HG03521 (cell line): ENCODE results near the gene ZNF407.

ENCODE experiments used
- ATAC-seq: cut with Tn5 transposase; IDR thresholded peaks from one replicate; pipeline ENCODE4 v1.9.1; 2021; ENCODE audit warnings: mild to moderate bottlenecking, moderate library complexity; ENCODE audit not compliant: unreplicated experiment

ZNF407 gene

DNA sequence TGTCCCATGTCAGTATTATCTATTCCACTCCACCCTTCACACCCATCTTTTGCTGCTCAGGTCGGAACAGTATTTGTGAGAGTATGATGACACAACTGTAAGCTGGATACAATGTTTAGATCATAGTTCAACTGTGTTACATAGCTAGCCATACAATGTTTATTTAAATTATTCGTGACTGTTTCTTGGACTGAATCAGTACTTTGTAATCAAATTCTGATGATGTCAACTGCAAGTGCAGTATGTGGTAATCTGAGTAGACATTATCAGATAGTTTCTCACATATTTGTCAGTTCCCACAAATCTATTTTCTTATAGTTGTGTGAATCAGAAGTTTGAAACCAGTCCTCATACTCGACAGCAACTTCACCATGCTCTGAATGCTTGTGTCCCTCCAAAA, 177.6 kb downstream of the ZNF407 start:
- no peak for ATAC-seq

DNA sequence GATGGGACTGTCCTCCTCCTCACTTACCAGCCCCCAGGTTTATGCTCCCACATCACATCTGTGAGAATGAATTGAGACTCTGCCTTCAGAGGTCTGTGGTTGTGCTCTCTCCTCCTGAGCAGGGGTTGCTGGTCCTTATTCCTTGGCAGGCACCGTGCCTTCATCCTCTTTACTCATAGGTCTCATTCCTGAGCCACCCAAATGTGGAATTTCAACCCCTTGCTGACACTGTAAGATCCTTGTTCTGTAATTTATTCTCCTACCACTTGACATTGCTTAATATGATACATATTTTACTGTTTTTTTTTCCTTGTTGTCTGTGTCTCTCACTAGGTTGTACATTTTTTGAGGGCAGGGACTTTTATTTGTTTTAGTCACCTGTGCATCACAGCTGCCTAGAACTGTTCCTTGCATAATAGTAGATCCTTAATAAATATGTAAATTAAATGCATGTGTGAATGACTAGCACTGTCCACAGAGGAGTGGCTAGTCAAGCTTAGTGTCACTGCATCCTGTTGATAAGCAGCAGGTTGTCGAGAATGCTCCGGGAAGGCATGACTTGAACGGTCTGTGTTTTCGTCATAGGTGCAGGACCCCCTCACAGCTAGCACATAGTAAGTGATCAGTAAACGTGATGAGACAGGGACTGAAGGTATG, 180.6 kb downstream of the ZNF407 start:
- ATAC-seq = no peak

DNA sequence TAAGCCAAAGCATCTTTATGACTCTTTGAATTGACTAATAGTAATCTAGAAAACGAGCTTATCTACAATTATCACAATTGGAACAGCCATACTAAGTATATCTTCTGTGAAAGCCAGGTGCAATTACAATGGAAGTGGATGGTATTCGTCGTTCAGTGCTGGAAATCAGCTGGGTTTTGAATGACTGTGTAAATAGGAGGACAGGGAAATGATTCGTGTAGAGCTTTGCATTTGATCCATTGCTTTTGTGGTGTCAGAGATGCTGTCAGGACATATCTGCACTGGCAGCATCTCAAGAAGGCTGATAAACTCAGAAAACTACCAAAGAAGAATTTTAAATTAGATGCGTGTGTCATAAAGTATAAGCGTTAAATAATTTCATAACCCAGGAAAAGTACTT, 187.1 kb downstream of the ZNF407 start:
- no peak for ATAC-seq

DNA sequence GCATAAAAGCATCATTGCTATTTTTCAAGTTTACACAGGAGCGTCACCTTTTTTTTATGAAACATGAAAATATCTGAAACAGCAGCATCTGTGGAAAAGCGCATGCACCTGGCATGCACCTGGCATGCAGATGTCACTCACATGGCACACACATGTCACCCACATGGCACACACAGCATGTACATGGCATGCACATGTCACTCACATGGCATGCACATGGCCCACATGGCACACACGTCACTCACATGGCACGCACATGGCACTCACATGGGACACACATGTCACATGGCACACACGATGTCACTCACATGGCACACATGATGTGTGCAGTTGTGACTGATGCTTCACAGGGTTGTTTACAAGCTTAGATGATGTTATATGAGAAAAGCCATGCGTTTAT, 188.0 kb downstream of the ZNF407 start:
- ATAC-seq = no peak

DNA sequence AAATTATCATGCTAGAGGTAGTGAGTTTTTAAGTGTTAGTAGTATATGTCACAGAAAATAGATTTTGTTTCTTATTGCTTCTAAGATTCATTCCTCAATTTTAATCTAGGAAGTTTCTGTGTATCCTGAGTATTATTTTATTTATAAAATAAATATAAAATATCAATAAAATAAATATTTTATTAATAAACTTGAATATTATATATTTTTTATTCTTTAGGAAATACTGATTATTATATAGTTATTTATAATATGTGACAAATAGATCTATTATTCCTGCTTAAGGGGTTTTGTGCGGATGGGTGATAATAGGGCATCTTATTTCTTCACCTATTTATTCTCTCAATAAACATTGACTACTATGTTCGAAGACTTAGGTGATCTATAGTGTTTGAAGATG, 191.0 kb downstream of the ZNF407 start:
- ATAC-seq = no peak

DNA sequence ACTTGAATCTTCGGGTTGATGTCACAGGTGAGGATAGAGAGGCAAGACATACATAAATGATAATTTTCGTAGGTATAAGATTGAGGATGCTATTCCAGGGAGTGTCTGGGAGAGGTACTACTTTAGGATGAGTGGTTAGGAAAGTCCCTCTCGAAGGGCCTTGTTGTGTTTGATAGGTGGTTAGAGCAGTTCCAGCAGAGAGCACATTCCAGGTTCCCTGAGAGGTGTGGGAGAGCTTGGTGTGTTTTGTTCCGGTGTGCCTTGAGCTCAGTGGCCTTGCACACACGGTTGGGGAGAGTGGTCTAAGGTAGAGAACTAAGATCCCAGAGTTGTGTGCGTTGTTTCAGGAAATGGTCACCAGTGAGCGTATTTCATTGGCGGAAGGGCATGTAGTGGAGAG, 191.4 kb downstream of the ZNF407 start:
- ATAC-seq = no peak

DNA sequence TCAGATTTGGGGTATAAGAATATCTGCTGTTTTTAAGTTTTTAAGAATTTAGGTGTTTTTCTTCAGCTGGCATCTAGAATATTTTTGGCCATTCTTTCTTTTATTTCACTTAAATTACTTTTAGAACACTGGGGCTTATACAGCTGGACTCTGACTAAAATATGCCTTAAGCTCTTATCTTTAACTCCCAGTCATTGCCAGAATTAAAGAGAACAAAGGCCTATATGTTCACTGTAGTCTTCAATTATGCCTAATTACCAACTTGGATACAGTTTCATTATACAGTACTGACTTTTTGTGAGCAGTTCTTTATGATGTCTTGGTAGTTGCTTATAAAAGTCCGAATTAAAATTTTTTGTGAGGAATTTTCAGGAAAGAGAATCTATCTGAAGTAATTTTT, 192.8 kb downstream of the ZNF407 start:
- ATAC-seq = no peak

DNA sequence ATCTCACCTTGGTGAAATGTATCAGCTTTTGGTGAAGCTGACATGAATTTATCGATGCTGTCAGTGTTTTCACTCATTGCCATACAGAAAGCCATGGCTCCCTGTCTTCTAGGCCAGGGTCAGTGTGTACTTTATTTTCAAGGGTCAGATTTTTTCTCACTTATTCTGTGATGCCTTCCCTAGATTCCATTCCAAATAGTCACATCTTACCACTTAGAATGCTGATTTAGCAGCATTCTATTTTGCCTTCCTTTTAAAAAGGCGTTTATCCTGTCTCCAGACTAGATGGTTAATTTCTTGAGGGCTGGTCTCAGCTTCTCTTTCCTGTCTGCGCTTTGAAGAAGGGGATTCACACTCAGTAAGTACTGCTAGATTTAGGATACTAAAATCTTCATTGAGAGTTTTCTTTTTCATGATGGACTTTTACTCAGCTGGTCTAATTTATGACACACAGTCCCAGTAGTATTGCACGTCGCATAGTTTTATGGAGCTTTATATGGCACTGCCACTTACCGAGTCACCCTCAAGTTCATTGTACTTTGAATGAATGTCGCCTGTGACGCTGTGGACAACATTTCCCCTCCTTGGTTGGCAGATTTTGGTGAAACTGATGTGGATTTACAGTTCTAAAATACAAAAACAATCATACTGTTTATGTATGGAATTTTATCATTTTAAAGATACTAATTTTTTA, 194.0 kb downstream of the ZNF407 start:
- ATAC-seq = no peak

DNA sequence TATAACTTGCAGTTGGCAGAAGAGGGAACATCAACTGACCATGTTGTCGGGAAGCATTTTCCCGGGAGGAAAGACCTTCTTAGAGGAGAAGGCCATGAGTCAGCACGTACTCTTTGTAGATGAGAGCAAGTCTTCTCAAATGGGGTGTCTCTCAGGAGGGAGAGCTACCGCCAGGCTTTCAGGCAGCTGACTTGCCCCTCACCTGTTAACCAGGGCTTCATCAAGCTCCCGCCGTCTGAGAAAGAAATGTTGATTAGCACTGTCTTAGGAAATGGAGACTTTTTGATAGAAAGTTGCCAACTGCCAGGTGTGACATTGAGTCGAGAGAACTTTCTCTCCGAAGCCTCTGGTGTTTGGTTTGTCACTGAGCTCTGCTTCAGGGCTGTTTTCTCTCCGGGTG, 196.1 kb downstream of the ZNF407 start:
- ATAC-seq = no peak

DNA sequence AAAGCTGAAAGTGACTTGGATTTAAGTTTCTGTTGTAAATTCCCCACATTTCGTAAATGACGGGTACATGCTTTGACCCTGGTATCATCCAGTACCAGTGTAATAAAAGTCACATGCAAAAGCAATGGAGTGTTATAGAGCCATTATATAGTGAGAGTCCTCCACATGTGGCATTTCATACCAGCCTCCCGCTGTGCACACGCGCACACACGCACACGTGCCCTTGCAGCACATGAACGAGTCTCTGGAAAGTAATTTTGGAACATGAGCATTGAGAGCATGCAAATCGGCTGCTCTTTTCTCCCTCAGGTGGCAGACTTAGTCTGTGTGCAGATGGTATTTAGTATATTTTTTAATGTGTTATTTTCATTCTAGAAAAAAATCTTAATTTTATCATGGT, 198.1 kb downstream of the ZNF407 start:
- no peak for ATAC-seq

DNA sequence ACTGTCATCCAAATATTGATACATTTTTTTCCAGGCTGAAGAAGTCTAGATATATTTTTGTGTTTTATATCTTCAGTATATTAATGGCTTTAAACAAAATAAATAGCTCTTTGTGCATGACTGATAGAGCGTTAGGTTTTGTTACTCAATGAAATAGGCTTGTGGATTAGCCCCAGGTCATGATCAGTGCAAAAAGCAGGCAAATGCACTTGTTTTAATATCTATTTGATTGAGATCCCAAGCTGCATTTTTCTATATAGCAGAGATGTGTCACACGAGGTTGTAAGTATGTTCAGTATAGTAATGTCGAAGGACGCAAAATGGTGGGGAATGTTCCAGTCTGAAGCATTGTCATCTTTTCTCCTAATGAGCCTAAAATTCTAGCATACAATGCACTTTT, 198.5 kb downstream of the ZNF407 start:
- no peak for ATAC-seq

DNA sequence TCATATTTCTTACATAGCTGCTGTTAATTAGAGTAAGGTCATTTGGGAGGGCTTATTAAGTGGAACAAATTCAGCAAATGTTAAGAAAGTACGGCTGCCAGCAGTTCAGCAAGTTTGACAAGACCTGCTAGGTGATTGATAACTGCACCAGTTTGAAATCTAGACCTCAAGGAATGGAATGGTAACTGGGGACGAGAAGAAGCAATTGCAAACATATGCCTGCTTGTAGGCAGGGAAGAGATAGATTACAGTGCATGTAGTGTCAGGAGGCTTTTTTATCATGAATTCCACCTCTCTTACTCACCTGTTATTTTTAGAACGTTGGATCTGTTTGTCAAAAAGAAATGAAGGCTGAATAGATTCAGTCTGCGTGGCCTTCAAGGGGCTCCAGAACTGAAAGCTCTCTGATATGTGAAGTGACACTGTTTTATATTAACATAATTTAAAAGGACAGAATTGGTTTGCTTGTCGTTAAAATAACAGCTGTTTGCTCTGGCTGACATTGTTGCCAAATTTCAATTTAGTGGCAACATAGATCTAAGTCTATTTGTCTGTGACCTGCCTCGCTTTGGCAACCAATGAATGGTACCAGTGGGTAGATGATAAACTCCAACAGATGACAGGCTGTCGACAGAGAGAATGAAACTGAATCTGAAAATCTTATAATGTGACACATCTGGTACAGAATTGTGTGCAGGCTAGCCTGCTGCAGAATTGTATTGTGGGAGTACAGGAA, 199.3 kb downstream of the ZNF407 start:
- peak; percentile 99 for ATAC-seq

DNA sequence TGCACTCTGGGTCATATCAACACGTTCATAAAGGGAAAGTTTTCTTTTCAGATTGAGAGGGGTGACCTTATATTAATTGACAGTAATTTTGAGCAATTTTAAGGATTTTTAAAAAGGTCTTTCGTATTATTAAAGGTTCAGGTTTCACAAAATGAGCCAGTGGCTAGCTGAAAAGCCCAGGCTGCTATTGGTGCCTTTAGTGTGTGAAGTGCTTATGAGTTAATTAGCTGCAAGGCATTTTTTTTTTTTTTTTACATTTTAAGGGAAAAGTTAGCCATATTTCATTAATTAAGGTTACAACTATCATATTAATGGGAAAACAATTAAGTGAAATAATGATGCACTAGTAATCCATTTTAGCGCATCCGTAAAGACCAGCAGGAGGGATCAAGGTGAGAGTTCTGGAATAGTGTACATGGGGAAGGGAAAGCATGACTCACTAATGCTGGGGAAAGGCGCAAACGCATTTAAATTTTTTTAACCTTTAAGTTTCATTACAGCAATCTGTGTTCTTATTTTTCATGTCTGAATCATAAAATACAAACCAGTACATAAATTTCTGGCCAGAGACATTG, 200.0 kb downstream of the ZNF407 start:
- peak; percentile 23 for ATAC-seq

DNA sequence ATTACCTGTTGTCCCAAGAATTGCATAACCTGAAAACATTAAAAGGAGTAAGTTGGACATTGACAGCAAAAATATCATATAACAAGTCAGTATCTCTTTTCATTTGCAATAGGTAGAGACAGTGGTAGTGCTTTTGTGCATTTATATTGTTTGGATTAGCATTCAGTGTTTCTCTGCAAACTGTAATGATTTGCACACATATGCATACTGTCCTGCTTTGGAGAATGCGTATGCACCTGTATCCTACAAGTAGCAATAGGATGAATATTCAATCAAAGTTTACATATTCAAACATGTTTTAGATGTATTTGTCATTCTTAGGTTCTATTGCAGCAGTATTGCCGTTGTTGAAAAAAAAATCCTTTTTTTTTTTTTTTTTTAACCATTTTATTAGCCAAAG, 201.9 kb downstream of the ZNF407 start:
- ATAC-seq = no peak

DNA sequence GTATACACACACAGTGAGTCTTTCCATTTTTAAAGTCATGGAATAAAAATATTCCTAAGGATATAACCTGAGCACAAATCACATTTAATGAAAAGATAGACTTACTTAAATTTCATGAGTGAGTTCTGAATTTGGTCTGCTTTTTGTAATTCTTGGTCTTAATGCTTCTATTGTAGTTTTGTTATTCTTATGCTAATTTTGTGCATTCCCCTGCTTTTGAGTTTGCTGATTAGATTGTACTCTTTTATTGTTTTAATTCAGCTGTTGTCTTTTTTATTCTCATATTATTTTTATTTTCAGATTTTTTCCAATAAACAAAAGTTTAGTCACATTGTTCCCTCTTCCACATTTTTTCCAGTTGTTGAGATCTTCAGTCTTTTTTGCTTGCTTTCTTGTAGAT, 202.4 kb downstream of the ZNF407 start:
- ATAC-seq = no peak

DNA sequence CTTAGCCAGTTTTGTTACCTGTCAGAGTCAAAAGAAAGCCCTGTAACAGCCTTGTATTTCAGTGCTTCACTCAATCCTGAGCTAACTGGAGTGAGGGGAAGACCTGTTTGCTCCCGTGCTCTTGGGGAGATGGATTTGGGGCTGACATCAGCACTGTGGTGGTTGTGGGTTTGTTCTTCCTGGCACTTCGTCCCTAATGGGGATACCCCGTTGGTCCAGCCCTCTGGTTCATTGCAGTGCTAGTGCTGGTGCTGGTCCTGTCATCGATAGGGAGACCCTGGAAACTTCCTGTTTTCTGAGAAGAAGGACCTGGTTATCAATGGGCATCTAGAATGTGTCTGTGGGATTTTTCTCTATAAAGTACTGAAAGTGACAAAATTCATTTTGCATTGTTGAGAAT, 205.4 kb downstream of the ZNF407 start:
- ATAC-seq = no peak

DNA sequence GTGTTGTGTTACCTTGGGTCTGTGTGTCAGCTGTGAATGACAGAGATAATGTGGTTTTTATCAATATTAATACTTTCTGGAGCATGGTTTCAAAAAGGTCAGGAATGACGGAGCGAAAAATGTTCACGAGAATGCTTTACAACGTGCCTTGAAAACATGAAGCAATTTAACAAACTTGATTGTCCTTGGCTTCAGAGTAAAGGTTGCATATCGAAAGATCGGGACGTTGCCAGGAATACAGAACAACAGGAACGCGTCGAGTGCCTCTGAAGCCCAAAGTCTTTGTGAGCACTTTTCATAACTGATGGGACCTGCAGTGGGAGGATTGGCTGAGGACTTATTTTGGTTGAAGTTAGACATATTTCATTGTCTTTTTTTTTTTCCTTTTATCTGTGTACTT, 206.1 kb downstream of the ZNF407 start:
- no peak for ATAC-seq

DNA sequence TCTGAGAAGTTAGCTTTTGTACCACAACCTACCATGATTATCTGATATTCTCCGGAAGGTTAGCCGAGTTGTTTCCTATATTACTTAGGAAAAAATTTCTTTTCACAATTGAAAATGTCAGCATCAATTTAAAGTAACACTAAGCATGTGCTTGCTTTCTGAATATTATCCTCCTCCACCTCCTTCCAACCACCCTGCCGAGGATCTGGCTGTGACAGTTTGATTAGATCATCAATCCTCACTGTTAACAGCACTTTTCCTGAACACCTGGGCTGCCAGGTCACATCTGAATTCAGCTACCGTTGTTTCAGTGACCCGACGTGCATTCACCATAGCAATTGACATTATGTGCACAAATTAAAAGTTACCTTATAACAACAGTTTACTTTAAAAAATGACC, 207.0 kb downstream of the ZNF407 start:
- no peak for ATAC-seq

DNA sequence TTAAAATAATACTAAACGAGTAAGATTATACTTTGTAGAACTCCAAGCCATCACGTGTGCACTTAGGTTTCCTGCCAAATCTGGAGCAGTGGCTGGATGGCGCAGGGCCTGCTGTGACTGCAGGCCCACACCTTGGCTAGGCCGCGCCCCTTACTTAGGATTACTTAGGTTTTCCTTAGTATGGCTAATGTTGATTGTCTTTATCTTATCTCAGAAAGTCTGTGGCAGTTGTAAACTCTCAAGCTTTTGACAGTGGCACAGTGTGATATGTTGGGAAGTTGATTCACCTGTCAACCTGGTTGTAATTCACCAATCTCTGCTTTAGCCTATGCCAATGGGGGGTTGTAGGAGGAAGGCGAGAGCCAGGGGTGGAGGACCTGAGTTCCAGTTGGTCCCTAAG, 208.4 kb downstream of the ZNF407 start:
- ATAC-seq = no peak

DNA sequence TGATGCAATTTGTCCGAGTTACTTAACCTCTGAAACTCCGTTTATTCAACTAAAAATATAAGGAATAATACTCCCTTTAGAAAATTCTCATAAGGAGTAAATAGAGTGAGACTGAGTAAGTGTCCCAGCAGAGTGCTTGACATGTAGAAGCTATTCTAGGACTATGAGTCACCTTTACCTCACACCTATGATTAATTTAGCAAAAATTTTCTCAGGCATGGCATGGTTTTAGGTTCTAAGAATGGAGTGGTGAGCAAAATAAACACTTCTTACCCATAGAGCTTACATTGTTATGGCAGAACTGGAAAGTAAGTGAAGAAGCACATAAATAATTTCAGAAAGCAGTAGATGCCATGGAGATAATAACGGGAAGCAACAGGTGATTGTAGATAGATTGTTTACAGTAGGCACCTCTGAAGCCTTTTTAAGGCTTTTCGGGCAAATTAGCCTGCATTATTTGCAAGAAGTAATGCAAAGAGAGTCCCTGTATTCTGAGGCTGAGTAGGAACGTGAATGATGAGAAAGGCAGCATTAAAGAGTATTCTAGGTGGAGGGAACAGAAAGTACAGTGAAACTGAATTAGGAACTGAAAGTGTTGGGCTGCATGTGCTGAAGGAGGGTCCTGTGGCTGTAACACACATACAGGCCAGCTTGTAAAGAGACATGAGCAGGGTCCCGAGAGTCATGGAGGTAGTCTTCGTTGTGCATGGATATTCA, 209.2 kb downstream of the ZNF407 start:
- peak; percentile 98 for ATAC-seq

DNA sequence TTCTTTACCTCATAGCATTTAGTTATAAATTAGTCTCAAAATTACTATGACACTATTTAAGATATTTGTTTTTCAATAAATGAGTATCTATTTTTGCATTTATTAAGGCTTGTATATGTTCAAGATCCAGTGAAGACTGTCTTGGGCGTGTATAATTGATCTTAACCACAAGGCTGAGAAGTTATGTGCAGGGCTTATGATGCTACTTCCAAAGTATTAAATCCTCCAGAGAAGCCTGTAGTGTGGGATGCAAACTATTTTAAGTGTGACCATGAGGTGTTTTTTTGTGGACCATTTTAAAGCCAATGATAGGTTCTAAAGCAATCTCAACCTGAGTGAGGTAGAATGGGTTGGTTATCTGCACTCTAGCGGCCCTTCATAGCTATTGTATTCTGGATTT, 219.9 kb downstream of the ZNF407 start:
- ATAC-seq = no peak
